Adrenal gland (tissue), 12 donors: ENCODE measurements around the gene KRTAP2-2. TPM values are rescaled to one million over a fixed set of nuclear protein-coding genes. Genes with fewer than 3 reads are reported as not detected.

ENCODE experiments used
- DNase-seq, 7 donors: peaks; one replicate each; pipeline ENCODE4 v3.0.0-alpha.2; 2019 to 2020
- H3K27ac ChIP-seq, 5 donors: fragments of 200-600 bp; sonication (generic) in 4 of 5; 1 replicate in 3 of 5; 2 replicates in 2 of 5; pipeline versions ENCODE4 v1.5.1 to v1.8.0; 2016 to 2020; ENCODE audit warnings: mild to moderate bottlenecking in 1 of 5
- H3K27me3 ChIP-seq: fragments of 200-600 bp; 2 replicates; pipeline ENCODE4 v1.8.0; 2021
- H3K36me3 ChIP-seq, 2 donors: fragments of 200-600 bp; replicated peaks in 1 of 2; 1 replicate in 1 of 2; 2 replicates in 1 of 2; pipeline versions ENCODE4 v1.5.1 to v1.8.0; 2018 to 2022
- H3K4me1 ChIP-seq, 2 donors: fragments of 200-600 bp; replicated peaks in 1 of 2; 1 replicate in 1 of 2; 2 replicates in 1 of 2; pipeline versions ENCODE4 v1.5.1 to v1.8.0; 2018 to 2021
- H3K4me3 ChIP-seq, 4 donors: fragments of 200-600 bp; sonication (generic) in 3 of 4; one replicate each; pipeline ENCODE4 v1.5.1; 2016 to 2018
- H3K9me3 ChIP-seq, 3 donors: fragments of 200-600 bp; sonication (generic) in 1 of 3; replicated peaks in 1 of 3; 1 replicate in 2 of 3; 2 replicates in 1 of 3; pipeline versions ENCODE4 v1.5.1 to v1.8.0; 2016 to 2021
- CTCF ChIP-seq, 6 experiments: fragments of 450-650 bp in 4 of 6; fragments of 200-600 bp in 2 of 6; sonication (generic) in 1 of 6; IDR thresholded peaks; 1 replicate in 5 of 6; 2 replicates in 1 of 6; pipeline versions ENCODE4 v1.5.1 to v1.8.0; 2016 to 2021; ENCODE audit warnings: antibody characterized with exemption in 6 of 6, mild to moderate bottlenecking in 2 of 6, moderate library complexity in 1 of 6
- POLR2A ChIP-seq, 2 donors: fragments of 450-650 bp; IDR thresholded peaks; one replicate each; pipeline ENCODE4 v1.6.1; 2017; ENCODE audit warnings: antibody characterized with exemption in 2 of 2, mild to moderate bottlenecking in 2 of 2, moderate library complexity in 1 of 2
- WGBS, 4 donors: extraction: QIAGEN DNeasy Blood & Tissue Kit in 2 of 4; methylation state at CpG; one replicate each; pipeline versions ENCODE4 v1.1.5 to v1.1.7; 2013 to 2017; 5-methylcytosine and 5-hydroxymethylcytosine counted together
- intact Hi-C, 2 donors: fragments of 100-400 bp; cut with DNase I; formaldehyde crosslinking; loops; one replicate each; pipeline versions ENCODE4 v1.14.1 to v1.15.0; 2022 to 2023
- polyA plus RNA-seq, 3 donors: library from polyadenylated mRNA; stranded (reverse); fragments of 200-250 nt in 2 of 3; fragments of 350-450 nt in 1 of 3; fragmentation: Illumina TruSeq in 1 of 3; extraction: RNeasy Lipid Tissue Mini Kit (QIAGEN cat#74804) in 1 of 3; gene quantifications; one replicate each; pipeline ENCODE4 v1.2.3, GENCODE V29; 2013 to 2014
- total RNA-seq, 9 donors: library from RNA; depleted of rRNA in 4 of 9; stranded (reverse); fragments of >200 nt in 4 of 9; fragments of 120-200 nt in 1 of 9; fragmentation: NEBNext Ultra II Directional in 1 of 9; extraction: Animal tissue kit (Norgen Biotek cat#: 25700) in 1 of 9; gene quantifications; one replicate each; pipeline versions ENCODE4 v1.1.0 to v1.2.4, GENCODE V29; 2013 to 2023
- donor health status: healthy with polysubstance abuse.
- donor health status: Bipolar disorder and iron deficiency.
- donor health status: DM: yes; HTN: yes; CAD: no.
- donor health status: DM: no; HTN: no; CAD: no.
- donor health status: DM: no; HTN: no; CAD: no.
- donor health status: DM: yes; HTN: yes; CAD: no.

KRTAP2-2 gene
- total and polyA plus RNA-seq, 12 donors, result not detected

GRCh38 chr17:41012326-41013120 is 42.5 kb downstream of the KRTAP2-2 start:
- Histone ChIP-seq H3K36me3 (no peaks in the 10 kb centered on the region), H3K27me3 (no peaks in the 10 kb centered on the region), H3K4me3 (no peak overlapping the region), H3K4me1 (no peaks in the 10 kb centered on the region), H3K27ac (no peak overlapping the region), H3K9me3 (no peaks in the 10 kb centered on the region)
- intact Hi-C loops, result no loop called here
- 67 to 84% (median 73%) methylated on average over 6 of the region's 6 CpGs for whole genome bisulfite sequencing, 4 donors
- DNase-seq, result no peak
- no peak for TF ChIP-seq POLR2A (IDR thresholded peaks at IDR 0.05)
- TF ChIP-seq CTCF (IDR thresholded peaks at IDR 0.05), result no peak

- H3K36me3 ChIP-seq, result no peaks in the 10 kb centered on the region
- H3K27me3 ChIP-seq, result no peaks in the 10 kb centered on the region
- H3K4me3 ChIP-seq, result no peak overlapping the region
- no peaks in the 10 kb centered on the region for H3K9me3 ChIP-seq
- no peak overlapping the region for H3K27ac ChIP-seq
- TF ChIP-seq CTCF (IDR thresholded peaks at IDR 0.05) (no peak), POLR2A (IDR thresholded peaks at IDR 0.05) (no peak)
- H3K4me1 ChIP-seq, result no peaks in the 10 kb centered on the region
- intact Hi-C loops, result no loop called here
- DNase-seq, result no peak
These were observed 44.6 kb downstream of the KRTAP2-2 start for GRCh38 chr17:41010441-41010840.

- TF ChIP-seq CTCF (IDR thresholded peaks at IDR 0.05) (no peak), POLR2A (IDR thresholded peaks at IDR 0.05) (no peak)
- H3K9me3 ChIP-seq, result no peaks in the 10 kb centered on the region
- H3K27ac ChIP-seq, result no peak overlapping the region
- H3K4me3 ChIP-seq, result no peak overlapping the region
- no peak for DNase-seq
- 72 to 90% (median 79%) methylated on average over 1 of the region's 1 CpG for WGBS, 4 donors
- no peaks in the 10 kb centered on the region for H3K4me1 ChIP-seq
- no peaks in the 10 kb centered on the region for H3K27me3 ChIP-seq
- intact Hi-C loops, result no loop called here
- no peaks in the 10 kb centered on the region for H3K36me3 ChIP-seq
These were observed 45.1 kb downstream of the KRTAP2-2 start for GRCh38 chr17:41009936-41010335.

GRCh38 chr17:41009301-41009760 is 45.7 kb downstream of the KRTAP2-2 start:
- no peaks in the 10 kb centered on the region for H3K36me3 ChIP-seq
- WGBS, 4 donors, result 70 to 74% (median 73%) methylated on average over 4 of the region's 4 CpGs
- H3K27me3 ChIP-seq, result no peaks in the 10 kb centered on the region
- intact Hi-C loops, result no loop called here
- DNase-seq, result no peak
- H3K27ac ChIP-seq, result no peak overlapping the region
- no peak overlapping the region for H3K4me3 ChIP-seq
- H3K4me1 ChIP-seq, result no peaks in the 10 kb centered on the region
- TF ChIP-seq CTCF (IDR thresholded peaks at IDR 0.05), result no peak
- TF ChIP-seq POLR2A (IDR thresholded peaks at IDR 0.05), result no peak
- no peaks in the 10 kb centered on the region for H3K9me3 ChIP-seq
